Measurements from ENCODE around the gene TSPAN9.

Gene TSPAN9

GRCh38 chr12:3295225-3295624 is 218.0 kb downstream of the TSPAN9 start:
- Histone ChIP-seq H3K27me3 (ENCODE audit: control insufficient read depth, insufficient read depth, low read length) (no peaks in the 10 kb centered on the region), H3K4me1 (ENCODE audit: control insufficient read depth, insufficient read depth, low read length) (peaks cover 2% of the 10 kb centered on the region), H3K4me3 (ENCODE audit: low read depth, low read length) (no peak overlapping the region), H3K36me3 (ENCODE audit: control insufficient read depth, insufficient read depth, low read length) (no peaks in the 10 kb centered on the region), H3K9ac (ENCODE audit: low read depth, low read length) (no peak overlapping the region), H3K9me3 (ENCODE audit: control insufficient read depth, insufficient read depth, low read length) (no peaks in the 10 kb centered on the region)

DNA sequence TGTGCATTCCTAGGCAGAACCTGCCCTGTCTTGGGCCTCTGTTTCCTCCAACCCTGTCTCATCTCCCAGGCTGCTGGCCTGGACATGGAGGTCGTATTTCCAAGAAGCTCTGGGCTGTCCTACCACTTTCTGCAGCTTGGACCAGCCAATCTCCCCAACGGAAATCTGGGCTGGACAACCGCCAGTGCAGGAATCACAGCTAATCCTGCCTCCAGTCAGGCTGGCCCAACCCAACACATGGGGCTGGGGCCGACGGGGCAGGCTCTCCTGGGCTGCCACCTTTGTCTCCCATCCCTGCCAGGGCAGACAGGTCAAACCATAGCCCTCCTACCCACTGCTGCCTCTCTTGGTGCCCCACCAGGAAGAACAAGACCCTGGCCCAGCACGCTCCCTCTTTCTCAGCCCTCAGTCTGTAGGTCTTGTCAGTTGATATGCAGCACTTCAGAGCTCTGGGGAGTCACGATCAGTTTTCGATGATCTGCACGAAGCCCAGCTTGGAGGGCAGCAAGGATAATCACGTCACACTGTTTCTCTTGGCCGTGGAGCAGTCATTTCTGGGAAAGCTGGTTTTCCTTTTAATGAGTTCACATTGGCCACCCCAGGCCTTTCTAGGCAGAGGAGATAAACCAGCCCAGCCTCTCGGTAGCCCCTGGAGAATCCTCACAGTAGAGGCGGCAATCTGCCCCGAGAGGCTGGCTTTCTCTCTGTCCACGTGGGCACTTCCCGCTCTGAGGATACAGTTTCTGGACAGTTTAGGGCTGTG is 218.6 kb downstream of the TSPAN9 start:
- no peaks in the 10 kb centered on the region for H3K27me3 ChIP-seq (ENCODE audit: control insufficient read depth, insufficient read depth, low read length)
- peaks cover 3% of the 10 kb centered on the region for H3K4me1 ChIP-seq (ENCODE audit: control insufficient read depth, insufficient read depth, low read length)
- H3K9me3 ChIP-seq (ENCODE audit: control insufficient read depth, insufficient read depth, low read length) = no peaks in the 10 kb centered on the region
- no peak overlapping the region for H3K9ac ChIP-seq (ENCODE audit: low read depth, low read length)
- H3K4me3 ChIP-seq (ENCODE audit: low read depth, low read length) = no peak overlapping the region
- no peaks in the 10 kb centered on the region for H3K36me3 ChIP-seq (ENCODE audit: control insufficient read depth, insufficient read depth, low read length)

DNA sequence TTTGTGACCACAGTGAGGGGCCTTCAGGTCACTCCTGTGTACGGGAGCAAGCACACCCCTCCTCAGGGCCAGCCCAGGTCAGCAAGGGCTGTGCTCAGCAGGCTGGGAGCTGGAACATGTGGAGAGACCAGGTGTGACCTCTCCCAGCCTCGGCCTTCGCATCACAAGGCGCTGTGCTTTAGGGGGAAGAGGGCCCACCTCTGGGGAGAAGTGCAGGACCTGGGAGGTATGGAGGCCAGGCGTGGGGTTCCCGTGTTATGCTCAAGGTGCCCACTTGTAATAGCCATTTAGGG is 219.2 kb downstream of the TSPAN9 start:
- Histone ChIP-seq H3K27me3 (ENCODE audit: control insufficient read depth, insufficient read depth, low read length) (no peaks in the 10 kb centered on the region), H3K36me3 (ENCODE audit: control insufficient read depth, insufficient read depth, low read length) (no peaks in the 10 kb centered on the region), H3K9ac (ENCODE audit: low read depth, low read length) (no peak overlapping the region), H3K4me1 (ENCODE audit: control insufficient read depth, insufficient read depth, low read length) (peaks cover 3% of the 10 kb centered on the region), H3K4me3 (ENCODE audit: low read depth, low read length) (no peak overlapping the region), H3K9me3 (ENCODE audit: control insufficient read depth, insufficient read depth, low read length) (no peaks in the 10 kb centered on the region)

GRCh38 chr12:3298603-3299002 is 221.4 kb downstream of the TSPAN9 start:
- Histone ChIP-seq H3K9me3 (ENCODE audit: control insufficient read depth, insufficient read depth, low read length) (no peaks in the 10 kb centered on the region), H3K27me3 (ENCODE audit: control insufficient read depth, insufficient read depth, low read length) (no peaks in the 10 kb centered on the region), H3K36me3 (ENCODE audit: control insufficient read depth, insufficient read depth, low read length) (no peaks in the 10 kb centered on the region), H3K9ac (ENCODE audit: low read depth, low read length) (no peak overlapping the region), H3K4me1 (ENCODE audit: control insufficient read depth, insufficient read depth, low read length) (peaks cover 3% of the 10 kb centered on the region), H3K4me3 (ENCODE audit: low read depth, low read length) (no peak overlapping the region)

- H3K4me3 ChIP-seq (ENCODE audit: low read depth, low read length) = no peak overlapping the region
- peaks cover 3% of the 10 kb centered on the region for H3K4me1 ChIP-seq (ENCODE audit: control insufficient read depth, insufficient read depth, low read length)
- no peaks in the 10 kb centered on the region for H3K9me3 ChIP-seq (ENCODE audit: control insufficient read depth, insufficient read depth, low read length)
- H3K9ac ChIP-seq (ENCODE audit: low read depth, low read length) = no peak overlapping the region
- no peaks in the 10 kb centered on the region for H3K27me3 ChIP-seq (ENCODE audit: control insufficient read depth, insufficient read depth, low read length)
- no peaks in the 10 kb centered on the region for H3K36me3 ChIP-seq (ENCODE audit: control insufficient read depth, insufficient read depth, low read length)
Measured at GRCh38 chr12:3299929-3300832, 223.0 kb downstream of the TSPAN9 start.

GRCh38 chr12:3300833-3301401 is 223.7 kb downstream of the TSPAN9 start:
- H3K4me1 ChIP-seq (ENCODE audit: control insufficient read depth, insufficient read depth, low read length) = peaks cover 3% of the 10 kb centered on the region
- H3K9me3 ChIP-seq (ENCODE audit: control insufficient read depth, insufficient read depth, low read length) = no peaks in the 10 kb centered on the region
- H3K9ac ChIP-seq (ENCODE audit: low read depth, low read length) = no peak overlapping the region
- no peak overlapping the region for H3K4me3 ChIP-seq (ENCODE audit: low read depth, low read length)
- H3K27me3 ChIP-seq (ENCODE audit: control insufficient read depth, insufficient read depth, low read length) = no peaks in the 10 kb centered on the region
- no peaks in the 10 kb centered on the region for H3K36me3 ChIP-seq (ENCODE audit: control insufficient read depth, insufficient read depth, low read length)

- Histone ChIP-seq H3K27me3 (ENCODE audit: control insufficient read depth, insufficient read depth, low read length) (no peaks in the 10 kb centered on the region), H3K36me3 (ENCODE audit: control insufficient read depth, insufficient read depth, low read length) (no peaks in the 10 kb centered on the region), H3K9ac (ENCODE audit: low read depth, low read length) (no peak overlapping the region), H3K4me1 (ENCODE audit: control insufficient read depth, insufficient read depth, low read length) (peaks cover 3% of the 10 kb centered on the region), H3K9me3 (ENCODE audit: control insufficient read depth, insufficient read depth, low read length) (no peaks in the 10 kb centered on the region), H3K4me3 (ENCODE audit: low read depth, low read length) (no peak overlapping the region)
Measured at GRCh38 chr12:3302401-3303041, 225.3 kb downstream of the TSPAN9 start.

- Histone ChIP-seq H3K9ac (ENCODE audit: low read depth, low read length) (no peak overlapping the region), H3K27me3 (ENCODE audit: control insufficient read depth, insufficient read depth, low read length) (no peaks in the 10 kb centered on the region), H3K4me3 (ENCODE audit: low read depth, low read length) (no peak overlapping the region), H3K9me3 (ENCODE audit: control insufficient read depth, insufficient read depth, low read length) (no peaks in the 10 kb centered on the region), H3K4me1 (ENCODE audit: control insufficient read depth, insufficient read depth, low read length) (peaks cover 3% of the 10 kb centered on the region), H3K36me3 (ENCODE audit: control insufficient read depth, insufficient read depth, low read length) (no peaks in the 10 kb centered on the region)
Measured at GRCh38 chr12:3303410-3304136, 226.4 kb downstream of the TSPAN9 start.

DNA sequence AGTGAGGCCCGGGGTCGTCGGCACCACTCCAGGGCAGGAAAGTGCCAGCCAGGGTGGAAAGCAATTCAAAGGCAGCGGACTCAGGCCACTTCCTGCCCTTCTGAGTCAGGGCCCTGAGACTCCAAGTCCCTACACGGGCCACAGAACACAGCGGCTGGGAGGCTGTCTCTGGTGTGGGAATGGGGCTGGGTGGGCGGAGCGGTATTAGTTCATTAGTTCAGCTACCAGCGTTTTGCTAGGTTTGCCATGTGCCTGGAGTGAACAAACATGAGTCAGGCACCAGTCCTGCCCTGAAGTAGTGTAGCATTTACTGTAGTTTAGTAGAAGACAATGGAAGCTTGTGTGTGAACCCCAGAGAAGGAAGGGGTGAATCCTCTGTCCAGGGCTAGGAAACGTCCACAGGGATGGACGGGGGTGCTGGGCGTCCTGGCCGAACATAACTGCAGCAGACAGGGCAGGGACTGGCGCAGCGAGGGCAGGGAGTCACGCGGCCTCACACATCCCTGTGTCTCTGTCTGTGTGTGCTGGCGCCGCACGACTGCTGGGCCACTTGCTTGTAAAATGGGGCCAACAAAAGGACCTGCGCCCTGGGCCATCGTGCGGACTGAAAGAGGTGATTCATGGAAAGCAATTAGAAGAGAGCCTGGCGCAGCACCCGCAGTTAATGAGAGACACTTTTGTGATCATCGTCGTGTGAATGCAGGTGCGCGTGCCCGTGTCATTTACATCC is 227.4 kb downstream of the TSPAN9 start:
- Histone ChIP-seq H3K27me3 (ENCODE audit: control insufficient read depth, insufficient read depth, low read length) (no peaks in the 10 kb centered on the region), H3K4me3 (ENCODE audit: low read depth, low read length) (no peak overlapping the region), H3K9ac (ENCODE audit: low read depth, low read length) (no peak overlapping the region), H3K36me3 (ENCODE audit: control insufficient read depth, insufficient read depth, low read length) (no peaks in the 10 kb centered on the region), H3K9me3 (ENCODE audit: control insufficient read depth, insufficient read depth, low read length) (no peaks in the 10 kb centered on the region), H3K4me1 (ENCODE audit: control insufficient read depth, insufficient read depth, low read length) (peaks cover 3% of the 10 kb centered on the region)

GRCh38 chr12:3305464-3305863 is 228.3 kb downstream of the TSPAN9 start:
- no peaks in the 10 kb centered on the region for H3K27me3 ChIP-seq (ENCODE audit: control insufficient read depth, insufficient read depth, low read length)
- H3K9ac ChIP-seq (ENCODE audit: low read depth, low read length) = no peak overlapping the region
- no peak overlapping the region for H3K4me3 ChIP-seq (ENCODE audit: low read depth, low read length)
- no peaks in the 10 kb centered on the region for H3K4me1 ChIP-seq (ENCODE audit: control insufficient read depth, insufficient read depth, low read length)
- no peaks in the 10 kb centered on the region for H3K9me3 ChIP-seq (ENCODE audit: control insufficient read depth, insufficient read depth, low read length)
- H3K36me3 ChIP-seq (ENCODE audit: control insufficient read depth, insufficient read depth, low read length) = no peaks in the 10 kb centered on the region

Data from iPS-15b (cell line).